Prostate gland (tissue), 2 donors: ENCODE data around the gene AAR2. TPM values are rescaled to one million over a fixed set of nuclear protein-coding genes. Genes with fewer than 3 reads are reported as not detected.
A peak's percentile ranks its signal among the peaks of the same experiment; 100 is the strongest.

ENCODE experiments used
- DNase-seq: peaks from one replicate; pipeline ENCODE4 v3.0.0-alpha.2; 2019; ENCODE audit warnings: low spot score
- H3K27ac ChIP-seq, 2 donors: fragments of 200-600 bp; sonication (generic); 2 replicates each; pipeline ENCODE4 v1.5.1; 2017 to 2019
- H3K27me3 ChIP-seq: fragments of 200-600 bp; sonication (generic); replicated peaks from 2 replicates; pipeline ENCODE4 v1.5.1; 2019; ENCODE audit not compliant: insufficient read depth
- H3K36me3 ChIP-seq, 2 donors: fragments of 200-600 bp; sonication (generic); 1 replicate in 1 of 2; 2 replicates in 1 of 2; pipeline versions ENCODE4 v1.5.1 to v1.8.1; 2017 to 2019
- H3K4me1 ChIP-seq: fragments of 200-600 bp; sonication (generic); replicated peaks from 2 replicates; pipeline ENCODE4 v1.5.1; 2019
- H3K4me3 ChIP-seq, 2 donors: fragments of 200-600 bp; sonication (generic); 2 replicates each; pipeline ENCODE4 v1.5.1; 2017 to 2019
- H3K9me3 ChIP-seq: fragments of 200-600 bp; sonication (generic); 2 replicates; pipeline ENCODE4 v1.5.1; 2017
- POLR2A ChIP-seq: fragments of 450-650 bp; IDR thresholded peaks from one replicate; pipeline ENCODE4 v1.6.1; 2016; ENCODE audit warnings: antibody characterized with exemption, mild to moderate bottlenecking
- POLR2AphosphoS5 ChIP-seq: sonication (generic); formaldehyde crosslinking; IDR thresholded peaks from one replicate; pipeline ENCODE4 v1.6.1; 2017; ENCODE audit warnings: antibody characterized with exemption
- WGBS: methylation state at CpG from one replicate; pipeline ENCODE4 v1.1.5; 2018; 5-methylcytosine and 5-hydroxymethylcytosine counted together
- intact Hi-C: fragments of 100-400 bp; cut with DNase I; formaldehyde crosslinking; loops from one replicate; pipeline ENCODE4 v1.14.2; 2022
- total RNA-seq, 2 donors: library from RNA; depleted of rRNA; stranded (reverse); fragments of >200 nt; gene quantifications; one replicate each; pipeline ENCODE4 v1.1.0, GENCODE V29; 2016
- TF ChIP-seq, protein P1 (sequence below), 4 experiments: fragments of 200-600 bp in 2 of 4; fragments of 450-650 bp in 2 of 4; sonication (generic) in 2 of 4; IDR thresholded peaks; 1 replicate in 3 of 4; 2 replicates in 1 of 4; pipeline ENCODE4 v1.5.1; 2016 to 2019; ENCODE audit warnings: antibody characterized with exemption in 4 of 4, mild to moderate bottlenecking in 2 of 4, moderate library complexity in 2 of 4

AAR2 gene
- total RNA-seq, 2 donors from 2014 or later = 34.7 to 44.6 TPM

DNA sequence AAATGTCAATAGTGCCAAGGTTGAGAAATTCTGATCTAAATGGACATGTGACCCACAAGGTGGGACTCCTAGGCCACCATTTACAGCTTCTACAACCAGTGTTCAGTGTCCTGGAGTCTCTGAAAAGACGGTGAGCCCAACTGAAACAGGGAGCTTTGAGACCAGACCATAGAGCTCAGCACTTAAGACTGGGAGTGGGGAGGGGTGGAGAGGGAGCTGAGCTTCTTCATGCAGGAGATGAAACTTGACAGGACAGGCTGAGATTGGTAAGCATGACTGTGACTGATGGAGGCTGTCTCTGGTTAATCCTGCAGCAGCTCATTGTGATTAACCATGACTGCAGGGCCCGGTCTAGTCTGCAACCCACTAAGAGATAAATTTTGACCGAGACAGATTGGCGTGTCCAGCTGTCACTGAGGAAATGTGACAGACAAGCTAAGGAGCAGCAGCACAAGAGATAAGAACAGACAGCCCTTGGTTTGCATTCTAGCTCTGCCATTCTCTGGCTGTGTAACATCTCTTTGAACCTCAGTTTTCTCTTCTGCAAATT lies 1.4 kb upstream of the AAR2 start:
- TF ChIP-seq POLR2A (no peak), POLR2AphosphoS5 (no peak)
- TF ChIP-seq, protein P1, sequence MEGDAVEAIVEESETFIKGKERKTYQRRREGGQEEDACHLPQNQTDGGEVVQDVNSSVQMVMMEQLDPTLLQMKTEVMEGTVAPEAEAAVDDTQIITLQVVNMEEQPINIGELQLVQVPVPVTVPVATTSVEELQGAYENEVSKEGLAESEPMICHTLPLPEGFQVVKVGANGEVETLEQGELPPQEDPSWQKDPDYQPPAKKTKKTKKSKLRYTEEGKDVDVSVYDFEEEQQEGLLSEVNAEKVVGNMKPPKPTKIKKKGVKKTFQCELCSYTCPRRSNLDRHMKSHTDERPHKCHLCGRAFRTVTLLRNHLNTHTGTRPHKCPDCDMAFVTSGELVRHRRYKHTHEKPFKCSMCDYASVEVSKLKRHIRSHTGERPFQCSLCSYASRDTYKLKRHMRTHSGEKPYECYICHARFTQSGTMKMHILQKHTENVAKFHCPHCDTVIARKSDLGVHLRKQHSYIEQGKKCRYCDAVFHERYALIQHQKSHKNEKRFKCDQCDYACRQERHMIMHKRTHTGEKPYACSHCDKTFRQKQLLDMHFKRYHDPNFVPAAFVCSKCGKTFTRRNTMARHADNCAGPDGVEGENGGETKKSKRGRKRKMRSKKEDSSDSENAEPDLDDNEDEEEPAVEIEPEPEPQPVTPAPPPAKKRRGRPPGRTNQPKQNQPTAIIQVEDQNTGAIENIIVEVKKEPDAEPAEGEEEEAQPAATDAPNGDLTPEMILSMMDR (IDR thresholded peaks at IDR 0.05) = no peak
- no peaks in the 10 kb centered on the region for H3K9me3 ChIP-seq

DNA sequence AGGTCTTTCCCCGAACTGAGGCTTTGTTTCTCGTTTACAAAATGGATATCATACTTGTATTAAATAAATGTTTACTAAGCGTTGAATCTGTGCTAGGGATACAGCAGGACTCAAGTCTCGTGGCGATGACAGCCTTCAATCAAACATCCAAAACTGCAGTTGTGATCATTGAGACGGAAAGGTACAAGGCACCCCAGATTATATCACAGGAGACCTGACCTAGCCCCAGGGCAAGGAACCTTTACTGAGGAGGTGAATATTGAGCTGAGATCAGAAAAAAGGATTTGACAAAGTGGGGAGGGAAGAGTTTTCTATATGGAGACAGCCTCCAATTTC lies 476 bp downstream of the AAR2 start:
- intact Hi-C loops = no loop called here
- peak overlapping the region; percentile 52 to 68 for H3K27ac ChIP-seq
- TF ChIP-seq, protein P1 (IDR thresholded peaks at IDR 0.05) = no peak
- TF ChIP-seq POLR2AphosphoS5 (no peak), POLR2A (no peak)
- no peaks in the 10 kb centered on the region for H3K4me1 ChIP-seq
- no peaks in the 10 kb centered on the region for H3K27me3 ChIP-seq
- H3K36me3 ChIP-seq = no peaks in the 10 kb centered on the region
- no peaks in the 10 kb centered on the region for H3K9me3 ChIP-seq
- under 1% methylated on average over 6 of the region's 6 CpGs for WGBS
- DNase-seq = no peak
- peak overlapping the region; percentile 64 to 67 for H3K4me3 ChIP-seq

More for the DNA sequence above, 1.4 kb upstream of the AAR2 start:
- Histone ChIP-seq H3K27ac (no peak overlapping the region), H3K36me3 (no peaks in the 10 kb centered on the region), H3K27me3 (no peaks in the 10 kb centered on the region), H3K4me3 (no peak overlapping the region), H3K4me1 (no peaks in the 10 kb centered on the region)
- intact Hi-C loops = no loop called here
- WGBS = 87% methylated on average over 4 of the region's 4 CpGs
- DNase-seq = no peak

- no peaks in the 10 kb centered on the region for H3K27me3 ChIP-seq
- no peaks in the 10 kb centered on the region for H3K9me3 ChIP-seq
- TF ChIP-seq, protein P1 (IDR thresholded peaks at IDR 0.05) = no peak
- TF ChIP-seq POLR2AphosphoS5 (no peak), POLR2A (no peak)
- peak overlapping the region; percentile 64 to 67 for H3K4me3 ChIP-seq
- no peaks in the 10 kb centered on the region for H3K4me1 ChIP-seq
- intact Hi-C loops = no loop called here
- DNase-seq = no peak
- WGBS = 58% methylated on average over 5 of the region's 5 CpGs
- no peaks in the 10 kb centered on the region for H3K36me3 ChIP-seq
- H3K27ac ChIP-seq = no peak overlapping the region
These were observed 1.2 kb downstream of the AAR2 start for GRCh38 chr20:36237477-36237876.

- TF ChIP-seq, protein P1 (IDR thresholded peaks at IDR 0.05) = no peak
- TF ChIP-seq POLR2AphosphoS5 = no peak
- TF ChIP-seq POLR2A = no peak
- WGBS = 92% methylated on average over 3 of the region's 3 CpGs
- no peak overlapping the region for H3K4me3 ChIP-seq
- no peak for DNase-seq
- H3K27me3 ChIP-seq = no peaks in the 10 kb centered on the region
- no peaks in the 10 kb centered on the region for H3K36me3 ChIP-seq
- intact Hi-C loops = no loop called here
- H3K9me3 ChIP-seq = no peaks in the 10 kb centered on the region
- H3K4me1 ChIP-seq = no peaks in the 10 kb centered on the region
- no peak overlapping the region for H3K27ac ChIP-seq
These were observed 1.9 kb downstream of the AAR2 start for GRCh38 chr20:36238153-36238552.

DNA sequence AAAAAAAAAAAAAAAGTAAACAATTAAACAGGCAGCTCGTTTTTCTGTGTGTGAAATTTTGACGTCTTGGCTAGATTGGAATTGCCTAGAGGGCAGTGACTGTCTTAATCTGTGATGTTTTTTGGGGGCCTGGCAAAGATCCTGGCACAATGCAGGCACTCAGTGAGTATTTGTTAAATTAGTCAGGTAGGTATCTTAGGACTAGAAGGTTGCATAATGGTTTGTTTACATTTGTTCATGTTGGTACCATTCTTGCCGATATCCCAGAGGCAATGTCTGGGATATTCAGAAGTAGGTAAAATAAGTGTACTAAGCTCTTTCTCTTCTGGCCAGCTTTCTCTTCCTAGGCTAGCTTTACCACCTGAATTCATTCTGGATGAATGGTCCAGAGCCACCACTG lies 2.5 kb downstream of the AAR2 start:
- H3K4me3 ChIP-seq = no peak overlapping the region
- H3K27ac ChIP-seq = no peak overlapping the region
- TF ChIP-seq POLR2A = no peak
- no peak for TF ChIP-seq POLR2AphosphoS5
- TF ChIP-seq, protein P1 (IDR thresholded peaks at IDR 0.05) = no peak
- H3K4me1 ChIP-seq = no peaks in the 10 kb centered on the region
- no peaks in the 10 kb centered on the region for H3K36me3 ChIP-seq
- H3K27me3 ChIP-seq = no peaks in the 10 kb centered on the region
- 40% methylated on average over 3 of the region's 3 CpGs for WGBS
- no peak for DNase-seq
- H3K9me3 ChIP-seq = no peaks in the 10 kb centered on the region
- intact Hi-C loops = no loop called here
